ENCODE results near the gene CES2.
"Not testable (repeated sequence)": the region's sequence is repeated elsewhere in the genome, so short reads cannot be mapped to it uniquely, and the experiment has no call there.

Gene CES2

DNA sequence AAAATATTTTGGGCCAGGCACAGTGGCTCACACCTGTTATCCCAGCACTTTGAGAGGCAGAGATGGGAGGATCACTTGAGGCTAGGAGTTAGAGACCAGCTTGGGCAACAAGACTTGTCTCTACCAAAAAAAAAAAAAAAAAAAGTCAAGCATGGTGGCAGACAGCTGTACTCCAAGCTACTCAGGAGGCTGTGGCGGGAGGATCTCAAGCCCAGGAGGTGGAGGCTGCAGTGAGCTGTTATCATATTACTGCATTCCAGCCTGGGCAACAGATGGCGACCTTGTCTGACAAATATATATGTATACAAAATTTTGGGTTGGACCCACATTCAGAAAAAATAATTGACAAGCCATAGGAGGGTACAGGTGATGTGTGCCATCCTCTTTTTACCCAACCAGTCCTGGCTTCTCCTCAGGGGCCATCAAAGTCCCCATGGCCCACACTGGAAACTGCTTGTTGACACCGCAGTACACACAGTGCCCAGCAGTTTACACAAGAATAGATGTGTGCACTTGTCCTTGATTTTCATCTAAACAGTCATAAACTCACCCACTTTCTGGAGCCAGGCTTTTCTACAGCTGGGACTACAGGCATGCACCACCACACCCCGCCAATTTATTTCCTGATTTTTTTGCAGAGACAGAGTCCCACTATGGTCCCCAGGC, 1.7 kb downstream of the CES2 start:
- DNase-seq, result no peak

- no peak for DNase-seq
These were observed 2.5 kb downstream of the CES2 start for GRCh38 chr16:66937725-66938337.

- no peak for DNase-seq
These were observed 4.0 kb downstream of the CES2 start for GRCh38 chr16:66939366-66939765.

DNA sequence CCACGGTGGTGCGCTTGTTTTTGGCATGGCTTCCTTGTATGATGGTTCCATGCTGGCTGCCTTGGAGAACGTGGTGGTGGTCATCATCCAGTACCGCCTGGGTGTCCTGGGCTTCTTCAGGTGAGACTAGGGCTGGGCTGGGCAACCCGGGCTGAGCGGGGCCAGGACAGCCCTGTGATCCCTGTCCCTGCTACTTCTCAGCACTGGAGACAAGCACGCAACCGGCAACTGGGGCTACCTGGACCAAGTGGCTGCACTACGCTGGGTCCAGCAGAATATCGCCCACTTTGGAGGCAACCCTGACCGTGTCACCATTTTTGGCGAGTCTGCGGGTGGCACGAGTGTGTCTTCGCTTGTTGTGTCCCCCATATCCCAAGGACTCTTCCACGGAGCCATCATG, 4.9 kb downstream of the CES2 start:
- DNase-seq, result no peak

GRCh38 chr16:66942981-66943380, 7.7 kb downstream of the CES2 start:
- no peak for DNase-seq

GRCh38 chr16:66943426-66944053, 8.2 kb downstream of the CES2 start:
- DNase-seq, result no peak

DNA sequence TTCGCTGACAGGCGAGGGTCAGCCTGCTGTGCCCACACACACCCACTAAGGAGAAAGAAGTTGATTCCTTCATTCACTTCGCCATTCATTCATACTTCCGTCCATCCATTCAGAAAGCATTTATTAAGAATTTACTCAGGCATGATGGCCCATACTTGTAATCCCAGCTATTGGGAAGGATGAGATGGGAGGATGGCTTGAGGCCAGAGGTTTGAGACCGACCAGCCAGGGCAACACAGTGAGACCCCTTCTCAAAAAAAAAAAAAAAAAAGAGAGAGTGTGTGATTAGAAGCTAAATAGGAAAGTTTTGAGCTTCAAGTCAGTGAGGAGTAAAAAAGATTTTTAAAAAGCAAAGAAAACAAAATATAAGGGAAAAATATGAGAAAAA, 8.7 kb downstream of the CES2 start:
- DNase-seq, result no peak

GRCh38 chr16:66944971-66945370, 9.7 kb downstream of the CES2 start:
- DNase-seq, result not testable (repeated sequence)

GRCh38 chr16:66945939-66946338, 10.6 kb downstream of the CES2 start:
- no peak for DNase-seq

GRCh38 chr16:66946541-66946940, 11.2 kb downstream of the CES2 start:
- DNase-seq, result no peak

GRCh38 chr16:66946974-66947301, 11.6 kb downstream of the CES2 start:
- no peak for DNase-seq

GRCh38 chr16:66947302-66948065, 12.2 kb downstream of the CES2 start:
- DNase-seq, result peak; percentile 54 to 84 (median 72)

DNA sequence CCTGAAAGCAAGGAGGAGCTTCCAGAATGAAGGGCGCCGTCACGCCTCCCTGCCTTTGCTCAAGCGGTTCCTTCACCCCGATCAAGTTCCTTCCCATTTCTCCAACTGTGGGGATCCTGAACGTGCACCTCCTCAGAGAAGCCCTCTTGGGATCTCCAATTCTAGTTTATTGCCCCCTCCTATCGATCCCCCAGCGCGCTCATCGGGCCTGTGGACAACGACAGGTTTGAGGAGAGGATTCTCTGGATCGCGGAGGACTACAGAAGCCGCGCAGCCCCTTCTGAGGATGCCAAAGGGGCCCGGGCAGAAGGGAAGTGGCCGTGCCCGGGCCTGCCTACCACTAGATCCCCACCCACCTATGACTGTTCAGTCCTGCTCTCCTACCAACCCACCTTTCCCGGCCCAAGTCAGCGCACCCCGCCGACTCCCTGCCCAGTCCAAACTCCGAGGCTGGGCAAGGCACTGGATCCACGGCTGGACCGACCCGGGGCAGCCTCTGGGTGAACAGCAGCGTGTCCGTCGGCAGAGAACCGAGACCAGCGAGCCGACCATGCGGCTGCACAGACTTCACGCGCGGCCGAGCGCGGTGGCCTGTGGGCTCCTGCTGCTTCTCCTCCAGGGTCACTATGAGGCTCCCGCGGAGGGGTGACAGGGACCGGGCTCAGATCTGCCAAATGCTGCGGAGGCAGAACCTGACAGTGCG, 13.0 kb downstream of the CES2 start:
- no peak for DNase-seq

- DNase-seq, result no peak
These were observed 13.5 kb downstream of the CES2 start for GRCh38 chr16:66948837-66949225.

DNA sequence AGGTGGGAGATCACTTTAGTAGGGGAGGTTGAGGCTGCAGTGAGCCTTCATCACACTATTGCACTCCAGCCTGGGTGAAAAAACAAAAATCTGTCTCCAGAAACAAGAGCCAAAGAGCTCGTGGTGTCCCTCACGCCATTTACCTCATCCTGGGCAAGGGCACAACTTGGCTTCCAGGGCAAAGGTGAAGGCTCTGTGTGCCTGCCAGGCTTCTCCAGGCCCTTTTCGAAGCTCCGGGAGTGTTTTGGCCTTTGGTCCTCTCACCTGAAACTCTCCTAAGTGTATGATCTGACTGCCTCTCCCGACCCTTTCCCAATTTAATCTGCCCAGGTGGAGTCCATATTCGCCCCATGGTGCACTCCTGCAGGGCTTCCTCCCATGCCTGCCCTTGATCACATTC, 14.2 kb downstream of the CES2 start:
- DNase-seq, result no peak

GRCh38 chr16:66950437-66950836, 15.1 kb downstream of the CES2 start:
- DNase-seq, result peak in 1 of 5 donors; percentile 58

GRCh38 chr16:66950971-66951790, 15.9 kb downstream of the CES2 start:
- no peak for DNase-seq

DNA sequence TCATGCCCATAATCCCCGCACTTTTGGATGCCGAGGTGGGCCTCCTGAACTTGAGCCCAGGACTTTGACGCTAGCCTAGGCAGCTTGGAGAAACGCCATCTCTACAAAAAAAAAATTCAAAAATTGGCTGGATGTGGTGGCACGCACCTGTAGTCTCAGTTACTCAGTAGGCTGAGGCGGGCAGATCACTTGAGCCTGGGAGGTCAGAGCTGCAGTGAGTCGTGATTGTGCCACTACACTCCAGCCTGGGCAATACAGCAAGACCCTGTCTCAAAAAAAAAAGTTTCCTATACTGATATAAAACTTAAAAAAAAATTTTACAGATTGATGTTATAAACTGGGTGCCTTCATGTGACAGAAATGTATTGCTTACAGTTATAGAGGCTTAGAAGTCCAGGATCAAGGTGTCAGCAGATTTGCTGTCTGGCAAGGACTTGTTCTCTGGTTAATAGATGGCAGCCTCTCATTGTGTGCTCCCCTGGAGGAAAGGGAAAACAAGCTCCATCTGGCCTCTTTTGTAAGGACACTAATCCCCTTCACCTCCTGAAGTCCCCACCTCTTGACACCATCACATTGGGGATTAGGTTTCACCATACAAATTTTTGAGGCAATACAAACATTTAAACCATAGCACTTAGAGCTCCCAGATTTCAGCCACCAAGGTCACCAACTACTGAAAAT, 17.3 kb downstream of the CES2 start:
- no peak for DNase-seq

- no peak for DNase-seq
These were observed 18.3 kb downstream of the CES2 start for GRCh38 chr16:66953462-66954096.

GRCh38 chr16:66954097-66954659, 18.9 kb downstream of the CES2 start:
- peak; percentile 28 to 77 (median 54) for DNase-seq
